Measurements from ENCODE around the gene ITGAV.

GRCh38 chr2:186728631-186729030 is 138.8 kb downstream of the ITGAV start:
- TF ChIP-seq, protein P1, sequence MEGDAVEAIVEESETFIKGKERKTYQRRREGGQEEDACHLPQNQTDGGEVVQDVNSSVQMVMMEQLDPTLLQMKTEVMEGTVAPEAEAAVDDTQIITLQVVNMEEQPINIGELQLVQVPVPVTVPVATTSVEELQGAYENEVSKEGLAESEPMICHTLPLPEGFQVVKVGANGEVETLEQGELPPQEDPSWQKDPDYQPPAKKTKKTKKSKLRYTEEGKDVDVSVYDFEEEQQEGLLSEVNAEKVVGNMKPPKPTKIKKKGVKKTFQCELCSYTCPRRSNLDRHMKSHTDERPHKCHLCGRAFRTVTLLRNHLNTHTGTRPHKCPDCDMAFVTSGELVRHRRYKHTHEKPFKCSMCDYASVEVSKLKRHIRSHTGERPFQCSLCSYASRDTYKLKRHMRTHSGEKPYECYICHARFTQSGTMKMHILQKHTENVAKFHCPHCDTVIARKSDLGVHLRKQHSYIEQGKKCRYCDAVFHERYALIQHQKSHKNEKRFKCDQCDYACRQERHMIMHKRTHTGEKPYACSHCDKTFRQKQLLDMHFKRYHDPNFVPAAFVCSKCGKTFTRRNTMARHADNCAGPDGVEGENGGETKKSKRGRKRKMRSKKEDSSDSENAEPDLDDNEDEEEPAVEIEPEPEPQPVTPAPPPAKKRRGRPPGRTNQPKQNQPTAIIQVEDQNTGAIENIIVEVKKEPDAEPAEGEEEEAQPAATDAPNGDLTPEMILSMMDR (IDR thresholded peaks at IDR 0.05), result no peak
- TF ChIP-seq EZH2 (IDR thresholded peaks at IDR 0.05), result no peak
